ENCODE data around the gene LOC101059915.
"Not testable (repeated sequence)": the region's sequence is repeated elsewhere in the genome, so short reads cannot be mapped to it uniquely, and the experiment has no call there.

The LOC101059915 gene

DNA sequence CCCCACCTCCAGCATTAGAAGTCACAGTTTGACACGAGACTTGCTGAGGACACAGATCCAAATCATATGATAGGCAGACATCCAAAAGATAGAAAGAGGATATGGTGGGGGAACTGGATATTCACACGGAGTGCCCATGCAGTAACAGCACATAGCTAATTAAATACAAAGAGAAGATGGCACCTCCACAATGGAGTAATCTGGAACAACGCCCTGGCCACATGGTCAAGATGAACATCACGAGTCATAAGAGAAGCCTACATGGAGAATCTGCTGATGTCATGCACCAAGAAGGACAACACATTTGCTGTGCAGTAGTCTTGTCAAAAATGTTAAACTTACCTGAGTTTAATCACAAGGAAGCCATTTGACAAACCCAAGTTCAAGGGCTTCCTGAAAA is 10.1 kb upstream of the LOC101059915 start:
- peak; percentile 8 for DNase-seq (ENCODE audit: low read depth)
- TF ChIP-seq, protein P1, sequence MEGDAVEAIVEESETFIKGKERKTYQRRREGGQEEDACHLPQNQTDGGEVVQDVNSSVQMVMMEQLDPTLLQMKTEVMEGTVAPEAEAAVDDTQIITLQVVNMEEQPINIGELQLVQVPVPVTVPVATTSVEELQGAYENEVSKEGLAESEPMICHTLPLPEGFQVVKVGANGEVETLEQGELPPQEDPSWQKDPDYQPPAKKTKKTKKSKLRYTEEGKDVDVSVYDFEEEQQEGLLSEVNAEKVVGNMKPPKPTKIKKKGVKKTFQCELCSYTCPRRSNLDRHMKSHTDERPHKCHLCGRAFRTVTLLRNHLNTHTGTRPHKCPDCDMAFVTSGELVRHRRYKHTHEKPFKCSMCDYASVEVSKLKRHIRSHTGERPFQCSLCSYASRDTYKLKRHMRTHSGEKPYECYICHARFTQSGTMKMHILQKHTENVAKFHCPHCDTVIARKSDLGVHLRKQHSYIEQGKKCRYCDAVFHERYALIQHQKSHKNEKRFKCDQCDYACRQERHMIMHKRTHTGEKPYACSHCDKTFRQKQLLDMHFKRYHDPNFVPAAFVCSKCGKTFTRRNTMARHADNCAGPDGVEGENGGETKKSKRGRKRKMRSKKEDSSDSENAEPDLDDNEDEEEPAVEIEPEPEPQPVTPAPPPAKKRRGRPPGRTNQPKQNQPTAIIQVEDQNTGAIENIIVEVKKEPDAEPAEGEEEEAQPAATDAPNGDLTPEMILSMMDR (IDR thresholded peaks at IDR 0.05; ENCODE audit: insufficient read depth, low read depth, low read length, missing control alignments) = no peak

DNA sequence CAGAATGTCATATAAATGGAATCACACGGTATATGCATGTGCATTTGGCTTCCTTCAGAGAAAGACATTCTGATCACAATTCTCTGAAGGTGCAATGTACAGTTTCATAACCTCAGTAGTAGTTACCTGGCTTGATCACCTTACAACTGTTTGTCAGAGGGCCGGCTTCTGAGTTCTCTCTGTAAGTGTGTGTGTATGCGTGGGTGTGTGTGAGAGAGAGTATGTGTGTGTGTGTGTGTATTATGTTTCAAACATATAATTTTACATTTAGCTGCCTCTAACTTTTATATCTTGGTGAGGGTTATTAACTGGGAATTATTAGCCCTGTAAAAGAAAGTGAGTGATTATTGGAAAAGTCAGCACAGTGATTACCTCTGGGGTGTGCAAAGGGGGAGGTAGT is 8.0 kb upstream of the LOC101059915 start:
- TF ChIP-seq, protein P1 (IDR thresholded peaks at IDR 0.05; ENCODE audit: insufficient read depth, low read depth, low read length, missing control alignments) = no peak
- peak; percentile 11 for DNase-seq (ENCODE audit: low read depth)
- no peak overlapping the region for H3K4me3 ChIP-seq (ENCODE audit: low read length)

More for the DNA sequence above, 10.1 kb upstream of the LOC101059915 start:
- no peak overlapping the region for H3K4me3 ChIP-seq (ENCODE audit: low read length)

DNA sequence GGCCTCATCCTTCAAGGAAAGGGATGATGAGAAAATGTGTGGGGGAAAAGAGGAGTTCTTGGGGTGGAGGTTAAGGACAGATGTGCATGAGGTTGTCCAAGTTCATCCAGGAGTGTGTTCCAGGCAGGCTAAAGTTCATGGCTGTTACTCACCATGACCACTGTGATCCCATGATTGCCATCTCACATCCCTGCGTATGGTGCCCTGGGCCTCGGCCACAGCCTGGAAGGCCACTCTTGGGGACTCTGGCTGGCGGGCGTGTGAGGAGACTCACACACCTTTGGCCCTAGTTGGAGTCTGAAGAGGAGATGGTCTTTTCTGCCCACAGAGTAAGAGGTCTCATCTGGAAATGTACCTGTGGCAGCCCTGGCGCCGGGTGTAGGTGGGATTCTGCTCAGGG is 7.4 kb upstream of the LOC101059915 start:
- DNase-seq (ENCODE audit: low read depth) = no peak
- TF ChIP-seq, protein P1 (IDR thresholded peaks at IDR 0.05; ENCODE audit: insufficient read depth, low read depth, low read length, missing control alignments) = no peak
- no peak overlapping the region for H3K4me3 ChIP-seq (ENCODE audit: low read length)

DNA sequence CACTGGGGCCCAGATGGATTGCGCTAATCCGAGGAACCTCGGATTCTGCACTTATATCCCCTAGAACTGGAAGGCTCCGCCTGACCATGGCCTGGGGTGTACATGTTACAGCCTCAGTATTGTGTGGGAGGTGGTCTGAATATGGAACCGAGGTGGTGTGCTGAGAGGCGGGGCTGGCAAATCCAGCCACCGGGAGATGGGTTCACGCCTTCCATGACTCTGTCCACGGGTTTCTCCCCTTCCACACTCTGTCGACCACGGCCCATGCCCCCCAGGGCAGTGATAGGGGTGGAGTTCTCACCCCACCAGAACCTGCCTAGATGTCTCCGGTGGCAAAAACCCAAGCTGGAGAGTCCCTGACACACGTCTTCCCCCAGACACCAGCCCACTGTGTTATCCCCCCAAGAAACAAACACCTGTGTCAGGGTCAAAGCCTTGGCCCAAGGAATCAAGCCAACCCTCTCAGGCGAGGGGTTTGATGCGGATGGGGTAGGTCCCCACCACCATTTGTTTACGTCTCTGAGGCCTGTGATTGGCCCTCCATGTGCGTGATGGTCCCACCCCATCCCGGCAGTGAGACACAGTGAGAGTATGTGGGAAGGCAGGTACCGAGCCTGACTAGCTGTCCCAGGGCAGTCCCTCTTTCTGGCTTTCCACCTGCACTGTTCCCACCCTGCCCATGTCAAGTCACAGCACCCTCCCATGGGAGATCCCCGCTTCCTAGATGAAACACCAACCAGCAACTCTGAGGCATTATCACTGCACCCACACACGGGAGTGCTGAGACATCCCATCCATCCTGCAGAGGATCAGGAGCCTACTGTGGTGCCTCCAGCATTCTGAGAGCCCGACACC is 6.6 kb upstream of the LOC101059915 start:
- no peak overlapping the region for H3K4me3 ChIP-seq (ENCODE audit: low read length)
- TF ChIP-seq, protein P1 (IDR thresholded peaks at IDR 0.05; ENCODE audit: insufficient read depth, low read depth, low read length, missing control alignments) = no peak
- DNase-seq (ENCODE audit: low read depth) = peak; percentile 26

DNA sequence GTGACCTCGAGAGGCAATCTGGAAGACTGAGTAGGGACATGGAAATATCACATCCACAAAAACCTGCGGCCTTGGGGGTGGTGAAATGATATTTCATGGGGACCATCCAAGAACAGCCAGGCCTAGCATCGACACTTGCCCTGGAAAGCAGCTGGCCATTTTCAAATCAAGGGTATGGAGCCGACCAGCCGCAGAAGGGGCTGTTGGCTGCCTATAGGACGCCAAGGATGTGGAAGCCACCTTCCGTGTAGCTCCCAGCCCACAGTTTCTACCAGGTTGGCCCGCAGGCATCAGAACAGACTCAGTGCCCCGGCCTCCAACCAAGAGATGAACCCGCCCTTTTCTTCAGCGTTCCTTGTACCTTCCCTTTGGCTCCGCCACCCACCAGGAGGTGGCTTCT is 5.4 kb upstream of the LOC101059915 start:
- TF ChIP-seq, protein P1 (IDR thresholded peaks at IDR 0.05; ENCODE audit: insufficient read depth, low read depth, low read length, missing control alignments) = no peak
- no peak overlapping the region for H3K4me3 ChIP-seq (ENCODE audit: low read length)
- no peak for DNase-seq (ENCODE audit: low read depth)

DNA sequence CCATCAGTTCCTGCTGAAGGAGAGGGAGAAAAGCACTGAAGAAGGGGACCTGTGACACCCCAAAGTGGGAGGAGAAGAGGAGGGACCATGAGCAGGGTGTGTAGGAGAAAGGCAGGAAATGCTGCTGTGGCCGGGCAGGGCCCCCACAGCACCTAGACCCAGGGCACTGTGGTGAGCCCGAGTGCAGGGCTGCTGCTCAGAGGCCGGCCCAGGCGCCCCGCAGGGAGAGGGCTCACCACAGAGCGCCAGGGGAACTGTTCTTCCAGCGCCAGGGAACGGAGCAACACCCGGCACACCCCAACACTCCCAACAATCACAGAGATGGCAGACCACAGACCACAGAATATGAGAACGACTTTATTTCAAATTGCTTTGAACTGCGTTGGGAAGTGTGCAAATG is 4.7 kb upstream of the LOC101059915 start:
- not testable (repeated sequence) for DNase-seq (ENCODE audit: low read depth); H3K4me3 ChIP-seq (ENCODE audit: low read length)

DNA sequence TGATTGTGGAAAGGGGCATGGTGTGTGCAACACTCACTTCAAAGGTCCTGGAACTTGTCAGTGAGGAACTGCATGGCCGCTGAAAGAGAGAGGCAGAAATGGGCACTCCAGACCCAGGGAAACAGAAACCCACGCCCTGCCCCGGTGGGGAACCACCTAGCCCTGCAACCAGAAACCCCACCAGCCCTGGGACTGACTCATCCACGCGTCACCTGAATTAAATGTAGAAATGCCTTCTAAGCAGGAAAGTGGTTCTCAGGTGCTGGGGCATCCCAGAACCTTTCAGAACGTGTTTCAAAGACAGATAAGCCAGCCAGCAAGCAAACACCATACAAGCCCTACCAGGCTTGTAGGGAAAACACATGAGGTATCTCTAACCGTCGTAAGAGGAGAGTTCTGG is 4.1 kb upstream of the LOC101059915 start:
- peak; percentile 72 for DNase-seq (ENCODE audit: low read depth)

DNA sequence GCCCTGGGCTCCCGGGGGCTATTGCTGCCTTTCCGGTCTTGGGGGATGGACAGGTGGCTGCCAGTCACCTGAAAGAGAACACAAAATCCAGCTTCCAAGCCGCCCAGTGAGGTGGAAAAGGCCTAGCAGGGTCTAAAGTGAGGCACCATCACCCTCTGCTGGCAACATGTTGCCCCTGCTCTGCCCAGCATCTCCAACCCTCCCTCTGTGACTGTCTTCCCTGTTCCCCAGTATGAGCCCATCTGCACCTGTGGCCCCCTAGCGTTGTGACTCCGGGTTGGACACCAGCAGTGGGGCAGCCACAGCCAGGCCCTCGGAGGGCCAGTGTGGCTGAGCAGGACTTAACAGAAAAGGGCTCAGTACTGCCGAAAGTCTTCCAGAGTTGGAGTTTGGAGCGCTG is 3.1 kb upstream of the LOC101059915 start:
- peak; percentile 13 for DNase-seq (ENCODE audit: low read depth)
- not testable (repeated sequence) for H3K4me3 ChIP-seq (ENCODE audit: low read length)

More for the DNA sequence above, 4.1 kb upstream of the LOC101059915 start:
- H3K4me3 ChIP-seq (ENCODE audit: low read length) = not testable (repeated sequence)
